SKM-1 treated with dmso at 0.1 percent for 144 hours (cell line): ENCODE measurements around the gene CES4A.
A peak's percentile ranks its signal among the peaks of the same experiment; 100 is the strongest.
"Not testable (repeated sequence)": the region's sequence is repeated elsewhere in the genome, so short reads cannot be mapped to it uniquely, and the experiment has no call there.

Experiments
- DNase-seq: peaks from one replicate; lab custom pipeline; 2025; ENCODE audit not compliant: unreplicated experiment; lab: John Stamatoyannopoulos, UW

The CES4A gene

GRCh38 chr16:66955363-66956153 lies 32.8 kb upstream of the CES4A start:
- DNase-seq, result not testable (repeated sequence)

- DNase-seq, result not testable (repeated sequence)
Measured at GRCh38 chr16:66956154-66956457, 32.3 kb upstream of the CES4A start.

GRCh38 chr16:66958857-66959703 lies 29.3 kb upstream of the CES4A start:
- no peak for DNase-seq

GRCh38 chr16:66959704-66960161 lies 28.7 kb upstream of the CES4A start:
- peak; percentile 50 for DNase-seq

- no peak for DNase-seq
Measured at GRCh38 chr16:66960270-66960669, 28.1 kb upstream of the CES4A start.

- DNase-seq, result peak; percentile 82
Measured at GRCh38 chr16:66961065-66961744, 27.2 kb upstream of the CES4A start, which contains the start of gene CES3. Gene CES3, plus strand, starts transcription at chr16:66961266. Its CDS starts 42 bp downstream, at chr16:66961308.

GRCh38 chr16:66961914-66962313 lies 26.5 kb upstream of the CES4A start:
- DNase-seq, result no peak

- no peak for DNase-seq
Measured at GRCh38 chr16:66964049-66964448, 24.3 kb upstream of the CES4A start.

- no peak for DNase-seq
Measured at GRCh38 chr16:66968847-66969246, 19.5 kb upstream of the CES4A start.

- DNase-seq, result no peak
Measured at GRCh38 chr16:66970775-66971720, 17.3 kb upstream of the CES4A start.

GRCh38 chr16:66972983-66973382 lies 15.4 kb upstream of the CES4A start:
- DNase-seq, result no peak

- DNase-seq, result no peak
Measured at GRCh38 chr16:66973716-66974115, 14.7 kb upstream of the CES4A start.

GRCh38 chr16:66974156-66974931 lies 14.0 kb upstream of the CES4A start:
- DNase-seq, result not testable (repeated sequence)

- not testable (repeated sequence) for DNase-seq
Measured at GRCh38 chr16:66974932-66975246, 13.5 kb upstream of the CES4A start.

GRCh38 chr16:66975302-66975893 lies 13.0 kb upstream of the CES4A start:
- DNase-seq, result no peak

GRCh38 chr16:66976746-66977145 lies 11.6 kb upstream of the CES4A start:
- DNase-seq, result no peak

GRCh38 chr16:66977341-66978113 lies 10.9 kb upstream of the CES4A start:
- peak; percentile 75 for DNase-seq

GRCh38 chr16:66979011-66979717 lies 9.2 kb upstream of the CES4A start:
- DNase-seq, result no peak
